Kidney epithelial cell (primary cell): ENCODE results near the gene IL17F. TPM values are rescaled to one million over a fixed set of nuclear protein-coding genes. Genes with fewer than 3 reads are reported as not detected.
A peak's percentile ranks its signal among the peaks of the same experiment; 100 is the strongest.

Experiments used
- DNase-seq: peaks from one replicate; pipeline ENCODE4 v3.0.0-alpha.2; 2010; ENCODE audit warnings: low read depth
- H3K27me3 ChIP-seq: 2 replicates; pipeline ENCODE4 v1.6.0; 2011; ENCODE audit warnings: low read length; ENCODE audit not compliant: control insufficient read depth, insufficient read depth
- H3K36me3 ChIP-seq: 2 replicates; pipeline ENCODE4 v1.5.1; 2011; ENCODE audit warnings: low read length; ENCODE audit not compliant: control insufficient read depth, insufficient read depth
- H3K4me3 ChIP-seq: 2 replicates; pipeline ENCODE4 v1.5.1; 2011; ENCODE audit warnings: low read depth, mild to moderate bottlenecking, control low read depth, low read length
- total RNA-seq: library from RNA; depleted of rRNA; stranded (reverse); fragments of >200 nt; gene quantifications from 2 replicates; pipeline ENCODE4 v1.2.3, GENCODE V29; 2015
- TF ChIP-seq, protein P1 (sequence below): IDR thresholded peaks from 2 replicates; pipeline ENCODE4 v1.5.1; 2011; ENCODE audit warnings: mild to moderate bottlenecking, moderate library complexity, low read length, control low read depth, inconsistent platforms; ENCODE audit not compliant: insufficient read depth, poor library complexity, severe bottlenecking

Gene IL17F
- total RNA-seq, 1 donor from 2014 or later, result not detected

DNA sequence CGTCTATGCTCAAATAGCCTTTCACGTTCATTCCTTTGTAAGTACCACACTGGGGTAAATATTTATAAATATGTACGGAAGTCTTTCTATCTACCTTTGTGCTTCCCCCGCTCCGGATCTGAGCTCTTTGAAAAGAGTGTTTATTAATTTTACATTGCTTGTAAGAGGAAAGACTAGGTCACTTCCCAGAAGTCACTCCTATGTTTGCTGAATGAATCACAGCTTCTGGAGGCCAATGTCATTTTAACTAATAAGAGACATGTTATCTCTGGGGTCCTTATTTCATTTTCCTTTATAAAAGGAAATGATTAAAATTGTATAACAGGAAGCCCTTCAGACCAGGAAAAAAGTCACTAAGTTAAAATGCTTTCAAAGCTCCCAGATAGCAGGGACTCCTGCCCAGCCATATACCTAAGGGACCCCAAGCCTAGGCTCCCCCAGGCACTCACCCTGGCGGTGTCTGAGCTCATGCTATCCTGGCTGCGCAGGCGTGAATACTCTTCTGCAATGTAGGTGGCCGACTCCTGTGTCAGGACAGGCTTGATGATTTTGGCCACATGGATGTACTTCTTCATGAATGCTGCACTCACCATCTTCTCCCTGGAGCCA is 27.7 kb upstream of the IL17F start:
- Histone ChIP-seq H3K27me3 (no peaks in the 10 kb centered on the region), H3K4me3 (no peak overlapping the region), H3K36me3 (no peaks in the 10 kb centered on the region)
- TF ChIP-seq, protein P1, sequence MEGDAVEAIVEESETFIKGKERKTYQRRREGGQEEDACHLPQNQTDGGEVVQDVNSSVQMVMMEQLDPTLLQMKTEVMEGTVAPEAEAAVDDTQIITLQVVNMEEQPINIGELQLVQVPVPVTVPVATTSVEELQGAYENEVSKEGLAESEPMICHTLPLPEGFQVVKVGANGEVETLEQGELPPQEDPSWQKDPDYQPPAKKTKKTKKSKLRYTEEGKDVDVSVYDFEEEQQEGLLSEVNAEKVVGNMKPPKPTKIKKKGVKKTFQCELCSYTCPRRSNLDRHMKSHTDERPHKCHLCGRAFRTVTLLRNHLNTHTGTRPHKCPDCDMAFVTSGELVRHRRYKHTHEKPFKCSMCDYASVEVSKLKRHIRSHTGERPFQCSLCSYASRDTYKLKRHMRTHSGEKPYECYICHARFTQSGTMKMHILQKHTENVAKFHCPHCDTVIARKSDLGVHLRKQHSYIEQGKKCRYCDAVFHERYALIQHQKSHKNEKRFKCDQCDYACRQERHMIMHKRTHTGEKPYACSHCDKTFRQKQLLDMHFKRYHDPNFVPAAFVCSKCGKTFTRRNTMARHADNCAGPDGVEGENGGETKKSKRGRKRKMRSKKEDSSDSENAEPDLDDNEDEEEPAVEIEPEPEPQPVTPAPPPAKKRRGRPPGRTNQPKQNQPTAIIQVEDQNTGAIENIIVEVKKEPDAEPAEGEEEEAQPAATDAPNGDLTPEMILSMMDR, result no peak
- DNase-seq, result no peak

DNA sequence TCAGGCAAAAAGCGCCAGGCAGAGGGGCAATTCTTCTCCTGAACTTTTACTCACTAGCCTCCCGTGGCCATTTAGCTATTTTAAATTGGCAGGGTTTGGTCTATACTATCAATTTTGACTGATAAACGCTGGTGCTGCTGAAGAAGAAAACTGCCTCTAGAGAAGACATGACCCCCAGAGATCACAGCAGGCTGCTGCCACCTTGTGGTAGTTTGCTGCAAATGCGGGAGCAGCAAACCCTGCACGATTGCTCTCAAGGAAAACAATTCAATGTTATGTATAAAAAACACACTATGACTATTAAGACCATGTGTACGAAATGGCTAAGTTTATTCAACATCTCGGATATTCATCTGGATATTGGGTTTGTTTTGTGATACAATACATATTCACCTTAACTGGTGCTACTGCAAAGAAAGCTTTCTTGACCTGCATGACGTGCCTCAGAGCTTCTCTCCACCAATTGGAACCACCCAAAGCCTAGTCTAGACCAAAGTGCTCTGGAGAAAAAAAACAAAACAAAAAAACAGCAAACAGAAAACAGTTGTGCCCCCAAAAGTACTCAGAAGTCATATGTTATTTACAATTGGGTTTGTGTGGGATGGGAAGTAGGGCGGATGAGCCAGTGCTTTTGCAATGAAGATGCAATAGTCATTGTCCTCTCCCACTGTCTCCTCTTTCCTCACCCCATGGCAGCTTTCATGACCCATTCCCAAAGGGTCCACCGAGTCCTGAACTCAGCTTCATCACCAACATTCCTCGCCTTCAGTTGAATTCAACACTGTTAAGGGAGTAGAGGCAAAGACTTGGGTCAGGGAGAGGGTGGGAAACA is 19.6 kb upstream of the IL17F start:
- Histone ChIP-seq H3K36me3 (peaks cover 5% of the 10 kb centered on the region), H3K4me3 (no peak overlapping the region), H3K27me3 (no peaks in the 10 kb centered on the region)
- TF ChIP-seq, protein P1, result peak; percentile 97
- DNase-seq, result peak; percentile 29

DNA sequence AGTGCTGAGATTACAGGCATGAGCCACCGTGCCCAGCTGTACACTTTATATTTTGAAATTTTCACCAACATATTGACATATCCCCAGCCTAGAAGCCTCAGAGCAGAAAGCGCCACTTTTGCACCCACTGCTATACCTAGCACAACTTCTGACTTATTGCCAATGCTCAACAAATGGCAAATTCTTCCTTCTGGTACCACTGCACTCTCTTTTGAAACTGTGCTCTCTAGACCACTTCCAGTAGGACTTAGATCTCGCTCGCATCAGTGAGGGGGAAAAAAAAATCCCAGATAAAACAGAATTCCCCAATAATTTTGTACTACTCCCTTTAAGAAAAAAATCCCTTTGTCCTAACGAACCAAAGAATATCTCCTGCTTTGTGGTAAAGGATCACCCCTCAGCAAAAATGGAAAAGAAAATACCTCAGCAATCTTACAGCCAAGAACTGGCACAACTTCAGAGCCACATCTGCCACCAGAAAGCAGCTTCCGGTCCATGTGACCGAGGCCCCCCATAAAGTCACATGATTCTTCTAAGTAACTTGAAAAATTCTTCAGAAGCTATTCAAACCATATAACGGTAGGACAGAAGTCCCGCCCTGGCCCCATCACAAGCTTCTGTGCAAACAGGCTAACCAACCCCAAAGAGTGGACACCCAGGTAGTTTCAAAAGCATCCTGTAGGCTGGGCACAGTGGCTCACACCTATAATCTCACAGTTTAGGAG is 18.5 kb upstream of the IL17F start:
- Histone ChIP-seq H3K4me3 (no peak overlapping the region), H3K36me3 (peaks cover 5% of the 10 kb centered on the region), H3K27me3 (no peaks in the 10 kb centered on the region)
- TF ChIP-seq, protein P1, result no peak
- DNase-seq, result no peak

DNA sequence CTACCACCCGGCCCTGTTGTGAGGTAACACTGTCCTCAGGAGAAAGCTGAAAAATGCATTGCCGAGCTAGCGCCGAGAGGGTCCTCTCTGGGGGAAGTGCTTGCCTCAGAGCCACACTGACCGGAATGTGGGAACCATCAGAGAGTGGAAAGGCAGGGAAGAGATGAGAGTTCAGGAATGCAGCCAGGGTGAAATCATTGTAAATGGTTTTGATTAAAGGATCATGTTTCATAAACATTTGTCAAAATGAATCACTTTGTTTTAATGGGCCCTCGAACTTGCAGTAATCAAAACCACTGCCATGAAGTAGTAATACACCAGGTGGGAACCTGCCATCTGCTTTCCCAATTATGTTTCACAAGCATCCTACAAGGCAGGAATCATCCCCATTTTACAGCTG is 16.9 kb upstream of the IL17F start:
- no peak overlapping the region for H3K4me3 ChIP-seq
- no peaks in the 10 kb centered on the region for H3K27me3 ChIP-seq
- TF ChIP-seq, protein P1, result no peak
- DNase-seq, result no peak
- peaks cover 3% of the 10 kb centered on the region for H3K36me3 ChIP-seq

DNA sequence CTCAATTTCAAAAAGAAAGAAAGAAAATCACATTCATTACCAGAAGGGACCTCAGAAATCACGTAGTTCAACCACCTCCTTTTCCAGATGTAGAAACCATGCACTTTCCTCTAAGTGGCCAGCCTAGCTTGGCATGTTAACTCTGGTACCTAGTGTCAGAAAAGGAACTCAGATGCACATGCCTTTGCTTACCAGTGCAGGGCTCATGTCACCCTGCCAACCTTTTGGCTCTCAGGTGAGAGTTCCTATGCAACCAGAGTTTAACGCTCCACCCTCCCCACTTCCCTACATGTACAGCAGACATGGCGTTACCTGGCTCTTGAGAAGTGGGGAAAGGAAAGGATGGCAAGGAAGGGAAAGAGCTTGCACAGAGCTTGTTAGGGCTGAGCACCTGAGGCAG is 16.3 kb upstream of the IL17F start:
- no peak overlapping the region for H3K4me3 ChIP-seq
- peaks cover 3% of the 10 kb centered on the region for H3K36me3 ChIP-seq
- TF ChIP-seq, protein P1, result no peak
- no peaks in the 10 kb centered on the region for H3K27me3 ChIP-seq
- no peak for DNase-seq
